Urothelium cell line (cell line): ENCODE data around the gene BCAT1.
"Not testable (repeated sequence)": the region's sequence is repeated elsewhere in the genome, so short reads cannot be mapped to it uniquely, and the experiment has no call there.

Source experiments
- DNase-seq: peaks from one replicate; pipeline ENCODE4 v3.0.0; 2011; ENCODE audit warnings: low spot score, mixed read lengths
- FAIRE-seq: peaks from 2 replicates; lab custom pipeline; 2011; peaks lifted over from hg19 to GRCh38; lab: Jason Lieb, UNC

Gene BCAT1

GRCh38 chr12:24902511-24903328, 46.2 kb downstream of the BCAT1 start:
- no peak for FAIRE-seq
- no peak for DNase-seq

GRCh38 chr12:24901576-24902461, 47.1 kb downstream of the BCAT1 start:
- no peak for FAIRE-seq
- DNase-seq = no peak

GRCh38 chr12:24900196-24900595, 48.7 kb downstream of the BCAT1 start:
- DNase-seq (no peak), FAIRE-seq (no peak)

GRCh38 chr12:24899503-24900075, 49.3 kb downstream of the BCAT1 start:
- no peak for DNase-seq
- no peak for FAIRE-seq

- no peak for DNase-seq
- FAIRE-seq = no peak
These were observed 50.3 kb downstream of the BCAT1 start for GRCh38 chr12:24898606-24899005.

GRCh38 chr12:24898185-24898584, 50.7 kb downstream of the BCAT1 start:
- no peak for FAIRE-seq
- no peak for DNase-seq

GRCh38 chr12:24896171-24896570, 52.7 kb downstream of the BCAT1 start:
- no peak for DNase-seq
- no peak for FAIRE-seq

- DNase-seq (no peak), FAIRE-seq (no peak)
These were observed 53.3 kb downstream of the BCAT1 start for GRCh38 chr12:24895612-24896011.

- FAIRE-seq (no peak), DNase-seq (no peak)
These were observed 54.0 kb downstream of the BCAT1 start for GRCh38 chr12:24894879-24895278.

GRCh38 chr12:24890048-24890803, 58.7 kb downstream of the BCAT1 start:
- DNase-seq = no peak

GRCh38 chr12:24889411-24889810, 59.5 kb downstream of the BCAT1 start:
- DNase-seq (no peak), FAIRE-seq (no peak)

More at GRCh38 chr12:24890048-24890803, 58.7 kb downstream of the BCAT1 start:
- no peak for FAIRE-seq

- FAIRE-seq (no peak), DNase-seq (no peak)
These were observed 60.1 kb downstream of the BCAT1 start for GRCh38 chr12:24888813-24889212.

- FAIRE-seq = no peak
These were observed 64.0 kb downstream of the BCAT1 start for GRCh38 chr12:24884911-24885310.

GRCh38 chr12:24881724-24882371, 67.1 kb downstream of the BCAT1 start:
- FAIRE-seq = no peak

More at GRCh38 chr12:24884911-24885310, 64.0 kb downstream of the BCAT1 start:
- DNase-seq = no peak

GRCh38 chr12:24881227-24881626, 67.7 kb downstream of the BCAT1 start:
- FAIRE-seq = no peak
- no peak for DNase-seq

More at GRCh38 chr12:24881724-24882371, 67.1 kb downstream of the BCAT1 start:
- no peak for DNase-seq

- no peak for FAIRE-seq
- DNase-seq = no peak
These were observed 68.2 kb downstream of the BCAT1 start for GRCh38 chr12:24880732-24881131.

GRCh38 chr12:24879644-24880043, 69.3 kb downstream of the BCAT1 start:
- DNase-seq (no peak), FAIRE-seq (no peak)

GRCh38 chr12:24875014-24875413, 73.9 kb downstream of the BCAT1 start:
- DNase-seq (no peak), FAIRE-seq (no peak)

GRCh38 chr12:24872211-24872610, 76.7 kb downstream of the BCAT1 start:
- no peak for DNase-seq
- no peak for FAIRE-seq

GRCh38 chr12:24866139-24866538, 82.8 kb downstream of the BCAT1 start:
- not testable (repeated sequence) for DNase-seq

More at GRCh38 chr12:24866139-24866538, 82.8 kb downstream of the BCAT1 start:
- FAIRE-seq = not testable (repeated sequence)
